GM12891 (cell line): ENCODE results near the gene SKP2.

Experiments
- POLR2A ChIP-seq: IDR thresholded peaks from 2 replicates; pipeline ENCODE4 v1.6.1; 2011; ENCODE audit warnings: low read depth, low read length, control low read depth
- POLR2AphosphoS5 ChIP-seq: IDR thresholded peaks from 2 replicates; pipeline ENCODE4 v1.6.1; 2011; ENCODE audit warnings: low read depth, low read length, control low read depth
- SPI1 ChIP-seq: IDR thresholded peaks from 2 replicates; pipeline ENCODE4 v1.6.1; 2011; ENCODE audit warnings: low read depth, low read length, control low read depth

GRCh38 chr5:36111238-36111637 is 40.7 kb upstream of the SKP2 start:
- TF ChIP-seq POLR2A, result no peak
- TF ChIP-seq POLR2AphosphoS5, result no peak
- no peak for TF ChIP-seq SPI1
